K562 (cell line): ENCODE data around the gene SH3GL3. TPM values are rescaled to one million over a fixed set of nuclear protein-coding genes. Genes with fewer than 3 reads are reported as not detected.

ENCODE experiments used
- ATAC-seq: fragments of 200-7000 bp; cut with Tn5 transposase; 3 replicates; pipeline ENCODE4 v1.9.1; 2020; ENCODE audit warnings: moderate library complexity
- BruUV-seq: library from RNA; stranded (reverse); fragments of 400-500 nt; replicated peaks from 2 replicates; lab custom pipeline; 2021; lab: Mats Ljungman, UMichigan
- CTCF ChIA-PET: fragments of 300-600 bp; formaldehyde crosslinking; extraction: SDS; loops from one replicate; lab custom pipeline; 2021; ENCODE audit warnings: low intra/inter-chr PET ratio; lab: Yijun Ruan, JAX
- POLR2A ChIA-PET: fragments of 300-600, 350-650 bp; sonication (Branson Sonifier 250); formaldehyde crosslinking; extraction: SDS; loops from one replicate; lab custom pipeline; 2021; ENCODE audit warnings: antibody characterized with exemption, inconsistent platforms; lab: Yijun Ruan, JAX
- DNase-seq, 4 experiments: peaks; one replicate each; pipeline versions ENCODE4 v3.0.0 to v3.0.0-alpha.2; 2011 to 2018; ENCODE audit warnings: low spot score in 3 of 4, mixed read lengths in 3 of 4; ENCODE audit errors: extremely low read depth in 1 of 4
- FAIRE-seq: peaks from 2 replicates; lab custom pipeline; 2011; peaks lifted over from hg19 to GRCh38; lab: Jason Lieb, UNC
- H2AFZ ChIP-seq: 2 replicates; pipeline ENCODE4 v1.6.0; 2011; ENCODE audit warnings: low read depth, low read length, control low read depth, inconsistent platforms
- H3K27ac ChIP-seq: fragments of 200-600 bp; 3 replicates; pipeline ENCODE4 v1.8.0; 2011; ENCODE audit warnings: low read depth, mild to moderate bottlenecking, control low read depth, inconsistent platforms, low read length, moderate library complexity, mixed read lengths; ENCODE audit errors: extremely low read depth
- H3K27me3 ChIP-seq, 2 experiments: fragments of 300-600 bp in 1 of 2; 2 replicates in 1 of 2; 3 replicates in 1 of 2; pipeline versions ENCODE4 v1.6.0 to v1.8.0; 2011; ENCODE audit warnings: inconsistent platforms in 2 of 2, low read length in 2 of 2, mild to moderate bottlenecking in 1 of 2, mixed read lengths in 1 of 2, moderate library complexity in 1 of 2; ENCODE audit not compliant: control insufficient read depth in 2 of 2, insufficient read depth in 2 of 2
- H3K36me3 ChIP-seq: fragments of 300-600 bp; 3 replicates; pipeline ENCODE4 v1.8.0; 2011; ENCODE audit warnings: mild to moderate bottlenecking, low read length, inconsistent platforms; ENCODE audit not compliant: control insufficient read depth, insufficient read depth
- H3K4me1 ChIP-seq, 2 experiments: fragments of 200-600 bp in 1 of 2; replicated peaks in 1 of 2; 2 replicates in 1 of 2; 3 replicates in 1 of 2; pipeline versions ENCODE4 v1.5.1 to v1.8.0; 2011; ENCODE audit warnings: inconsistent platforms in 2 of 2, low read length in 2 of 2, mild to moderate bottlenecking in 1 of 2, mixed read lengths in 1 of 2, moderate library complexity in 1 of 2; ENCODE audit not compliant: control insufficient read depth in 2 of 2, insufficient read depth in 2 of 2
- H3K4me2 ChIP-seq: 2 replicates; pipeline ENCODE4 v1.6.1; 2011; ENCODE audit warnings: low read length, control low read depth, inconsistent platforms, mixed read lengths; ENCODE audit not compliant: insufficient read depth
- H3K4me3 ChIP-seq: fragments of 200-600 bp; sonication (generic), shearing (Covaris generic); 2 replicates; pipeline ENCODE4 v1.5.1; 2016; ENCODE audit warnings: control low read depth, inconsistent platforms
- H3K79me2 ChIP-seq: fragments of 200-600 bp; 3 replicates; pipeline ENCODE4 v1.8.0; 2011; ENCODE audit warnings: low read length, inconsistent platforms; ENCODE audit not compliant: control insufficient read depth, insufficient read depth
- H3K9ac ChIP-seq, 2 experiments: 2 replicates each; pipeline versions ENCODE4 v1.6.0 to v1.6.1; 2011; ENCODE audit warnings: low read depth in 2 of 2, low read length in 2 of 2, control low read depth in 1 of 2, inconsistent platforms in 1 of 2, mild to moderate bottlenecking in 1 of 2, mixed read lengths in 1 of 2; ENCODE audit not compliant: insufficient read depth in 1 of 2
- H3K9me1 ChIP-seq: one replicate; pipeline ENCODE4 v1.6.0; 2011; ENCODE audit warnings: inconsistent platforms, mild to moderate bottlenecking, low read length, moderate library complexity; ENCODE audit not compliant: control insufficient read depth, insufficient read depth
- H3K9me3 ChIP-seq: replicated peaks from 2 replicates; pipeline ENCODE4 v1.5.1; 2011; ENCODE audit warnings: low read depth, low read length, inconsistent platforms; ENCODE audit not compliant: control insufficient read depth, insufficient read depth
- H4K20me1 ChIP-seq: replicated peaks from 2 replicates; pipeline ENCODE4 v1.6.1; 2011; ENCODE audit warnings: low read length, inconsistent platforms, mixed read lengths; ENCODE audit not compliant: control insufficient read depth, insufficient read depth
- HMG20B ChIP-seq: fragments of 250-450 bp; sonication (Bioruptor Pico); IDR thresholded peaks from 2 replicates; pipeline ENCODE4 v1.5.0; 2021; ENCODE audit warnings: mild to moderate bottlenecking
- IRF2 ChIP-seq: sonication (generic); formaldehyde crosslinking; IDR thresholded peaks from 2 replicates; pipeline ENCODE4 v1.8.1; 2022; ENCODE audit warnings: mild to moderate bottlenecking, missing genetic modification reagents
- KAT2B ChIP-seq: IDR thresholded peaks from one replicate; pipeline ENCODE4 v1.6.1; 2012; ENCODE audit warnings: low read depth, mild to moderate bottlenecking, control low read depth, inconsistent platforms, low read length, moderate library complexity
- MYC ChIP-seq, 2 experiments: fragments of 250-450 bp in 1 of 2; sonication (Bioruptor Pico) in 1 of 2; IDR thresholded peaks; 2 replicates each; pipeline versions ENCODE4 v1.5.1 to v1.6.1; 2012 to 2021; ENCODE audit warnings: low read depth in 2 of 2, borderline replicate concordance in 1 of 2, improper control_type of control experiment in 1 of 2, low read length in 1 of 2, mild to moderate bottlenecking in 1 of 2, moderate library complexity in 1 of 2
- NFIC ChIP-seq: fragments of 450-650 bp; IDR thresholded peaks from 2 replicates; pipeline ENCODE4 v1.6.1; 2017; ENCODE audit warnings: mild to moderate bottlenecking, inconsistent platforms
- NFYB ChIP-seq: IDR thresholded peaks from 2 replicates; pipeline ENCODE4 v1.6.1; 2011; ENCODE audit warnings: mild to moderate bottlenecking, moderate library complexity; ENCODE audit not compliant: insufficient read length; ENCODE audit errors: extremely low read depth
- NUFIP1 ChIP-seq: fragments of 450-650 bp; IDR thresholded peaks from 2 replicates; pipeline ENCODE4 v1.6.1; 2018; ENCODE audit not compliant: partially characterized antibody
- PTTG1 ChIP-seq: fragments of 450-650 bp; IDR thresholded peaks from 2 replicates; pipeline ENCODE4 v1.6.1; 2016; ENCODE audit warnings: low read depth, mild to moderate bottlenecking, missing genetic modification characterization, missing compliant biosample characterization
- RBM14 ChIP-seq: fragments of 200-400 bp; formaldehyde crosslinking; IDR thresholded peaks from 2 replicates; pipeline ENCODE4 v1.6.1; 2018; ENCODE audit warnings: low read depth, mild to moderate bottlenecking, low read length, moderate library complexity, borderline replicate concordance; ENCODE audit not compliant: insufficient read depth
- RBM25 ChIP-seq: fragments of 200-400 bp; formaldehyde crosslinking; IDR thresholded peaks from 2 replicates; pipeline ENCODE4 v1.6.1; 2018; ENCODE audit warnings: low read length, low read depth, moderate library complexity; ENCODE audit not compliant: severe bottlenecking
- RBM34 ChIP-seq: fragments of 200-400 bp; formaldehyde crosslinking; IDR thresholded peaks from 2 replicates; pipeline ENCODE4 v1.6.1; 2018; ENCODE audit warnings: low read length, borderline replicate concordance; ENCODE audit not compliant: insufficient read depth
- SIRT6 ChIP-seq: IDR thresholded peaks from one replicate; pipeline ENCODE4 v1.6.1; 2012; ENCODE audit warnings: low read depth, mild to moderate bottlenecking, control low read depth, inconsistent platforms, low read length, moderate library complexity
- SRSF9 ChIP-seq: fragments of 200-400 bp; formaldehyde crosslinking; IDR thresholded peaks from 2 replicates; pipeline ENCODE4 v1.6.1; 2017; ENCODE audit warnings: low read depth, low read length, borderline replicate concordance
- in situ Hi-C: fragments of 300-500 bp; cut with MboI; formaldehyde crosslinking; loops from 4 replicates; pipeline ENCODE4 v1.15.0; 2018; ENCODE audit warnings: inconsistent platforms, mixed read lengths
- intact Hi-C: fragments of 100-400 bp; cut with micrococcal nuclease; formaldehyde crosslinking; loops from 2 replicates; pipeline ENCODE4 v1.14.2; 2022
- polyA plus RNA-seq, 8 experiments: library from polyadenylated mRNA; depleted of rRNA in 4 of 8; stranded (reverse) in 5 of 8; unstranded in 3 of 8; fragments of >200 nt; fragmentation: Nextera tagmentation in 2 of 8; fragmentation: Illumina TruSeq in 1 of 8; extraction: Ambion mirVana in 2 of 8; extraction: Trizol in 1 of 8; gene quantifications; 2 replicates each; pipeline versions ENCODE4 v1.2.1 to v1.2.3, GENCODE V29; 2011 to 2014; ENCODE audit warnings: inconsistent platforms in 1 of 8, missing spikeins in 1 of 8
- total RNA-seq, 7 experiments: library from RNA; depleted of rRNA in 6 of 7; stranded (reverse); fragments of >200 nt in 6 of 7; fragmentation: Illumina TruSeq in 2 of 7; extraction: Trizol in 2 of 7; gene quantifications; 2 replicates each; pipeline versions ENCODE4 v1.2.1 to v1.2.3, GENCODE V29; 2011 to 2021; ENCODE audit warnings: low replicate concordance in 1 of 7
- TF ChIP-seq, protein P1 (sequence below): fragments of 450-650 bp; IDR thresholded peaks from 2 replicates; pipeline ENCODE4 v1.6.1; 2016; ENCODE audit warnings: low read depth, mild to moderate bottlenecking, moderate library complexity
- TF ChIP-seq, protein P2 (sequence below): fragments of 250-450 bp; sonication (Bioruptor Pico); IDR thresholded peaks from 2 replicates; pipeline ENCODE4 v1.4.0; 2020; ENCODE audit warnings: mild to moderate bottlenecking, moderate library complexity
- TF ChIP-seq, protein P3 (sequence below): fragments of 450-650 bp; formaldehyde crosslinking; IDR thresholded peaks from 2 replicates; pipeline ENCODE4 v1.4.0; 2022; ENCODE audit warnings: missing genetic modification characterization
- TF ChIP-seq, protein P4 (sequence below): fragments of 450-650 bp; IDR thresholded peaks from 2 replicates; pipeline ENCODE4 v1.6.1; 2016; ENCODE audit warnings: missing biosample characterization, missing genetic modification characterization
- TF ChIP-seq, protein P5 (sequence below): fragments of 450-650 bp; formaldehyde crosslinking; conservative IDR thresholded peaks from 2 replicates; pipeline ENCODE4 v1.4.0; 2022; ENCODE audit warnings: mild to moderate bottlenecking, missing genetic modification characterization

Gene SH3GL3
- total and polyA plus RNA-seq, 9 of the 15 experiments (the other 6 are each of a cell fraction or from before 2014, with no cell fraction given) = 3.9 to 16.0 (median 9.7) TPM

DNA sequence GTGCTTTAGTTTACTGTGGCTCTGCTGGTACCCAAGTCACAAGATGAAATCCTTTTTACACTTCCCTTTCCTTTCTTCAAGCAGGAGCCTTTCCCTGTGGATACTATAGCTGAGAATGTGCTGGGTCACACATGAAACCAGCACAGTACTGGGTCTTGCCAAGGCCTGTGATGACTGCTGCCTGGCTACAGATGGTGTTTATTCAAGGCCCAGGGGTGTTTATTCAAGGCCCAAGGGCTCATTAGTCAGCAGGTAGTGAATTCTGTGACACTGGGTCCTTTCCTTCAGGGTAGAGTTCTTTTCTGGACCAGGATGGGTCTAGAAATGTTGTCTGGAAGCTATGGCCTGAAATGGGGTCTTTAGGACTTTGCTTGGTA, 99.4 kb downstream of the SH3GL3 start:
- Histone ChIP-seq H3K4me3 (no peak overlapping the region), H3K79me2 (no peaks in the 10 kb centered on the region; the same call in 2 of the 3 replicates), H3K9me3 (no peaks in the 10 kb centered on the region), H3K36me3 (no peaks in the 10 kb centered on the region), H3K4me1 (peaks cover 0 to 7% of the 10 kb centered on the region in 2 experiments; a peak in 2 of 5 replicates), H3K9me1 (no peaks in the 10 kb centered on the region), H4K20me1 (no peaks in the 10 kb centered on the region; the same call in 1 of the 2 replicates), H3K27ac (no peak overlapping the region), H3K9ac (no peak overlapping the region), H2AFZ (no peak overlapping the region), H3K27me3 (no peaks in the 10 kb centered on the region), H3K4me2 (no peak overlapping the region)
- intact Hi-C loops (no loop called here), in situ Hi-C loops (no loop called here)
- POLR2A ChIA-PET = no interaction called here
- BruUV-seq = no TSS peak
- CTCF ChIA-PET = no interaction called here
- ATAC-seq (no peak), FAIRE-seq (no peak), DNase-seq (no peak)
- no peak for TF ChIP-seq SIRT6
- TF ChIP-seq KAT2B = no peak
- TF ChIP-seq, protein P1, sequence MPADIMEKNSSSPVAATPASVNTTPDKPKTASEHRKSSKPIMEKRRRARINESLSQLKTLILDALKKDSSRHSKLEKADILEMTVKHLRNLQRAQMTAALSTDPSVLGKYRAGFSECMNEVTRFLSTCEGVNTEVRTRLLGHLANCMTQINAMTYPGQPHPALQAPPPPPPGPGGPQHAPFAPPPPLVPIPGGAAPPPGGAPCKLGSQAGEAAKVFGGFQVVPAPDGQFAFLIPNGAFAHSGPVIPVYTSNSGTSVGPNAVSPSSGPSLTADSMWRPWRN = no peak
- TF ChIP-seq RBM34 = no peak
- TF ChIP-seq MYC (IDR thresholded peaks at IDR 0.05; ENCODE audit: low read depth, low read length) = no peak
- TF ChIP-seq MYC (CRISPR knock-in tag; IDR thresholded peaks at IDR 0.05; ENCODE audit: borderline replicate concordance, low read depth) = no peak
- TF ChIP-seq IRF2 (CRISPR knock-in tag) = no peak
- TF ChIP-seq, protein P2, sequence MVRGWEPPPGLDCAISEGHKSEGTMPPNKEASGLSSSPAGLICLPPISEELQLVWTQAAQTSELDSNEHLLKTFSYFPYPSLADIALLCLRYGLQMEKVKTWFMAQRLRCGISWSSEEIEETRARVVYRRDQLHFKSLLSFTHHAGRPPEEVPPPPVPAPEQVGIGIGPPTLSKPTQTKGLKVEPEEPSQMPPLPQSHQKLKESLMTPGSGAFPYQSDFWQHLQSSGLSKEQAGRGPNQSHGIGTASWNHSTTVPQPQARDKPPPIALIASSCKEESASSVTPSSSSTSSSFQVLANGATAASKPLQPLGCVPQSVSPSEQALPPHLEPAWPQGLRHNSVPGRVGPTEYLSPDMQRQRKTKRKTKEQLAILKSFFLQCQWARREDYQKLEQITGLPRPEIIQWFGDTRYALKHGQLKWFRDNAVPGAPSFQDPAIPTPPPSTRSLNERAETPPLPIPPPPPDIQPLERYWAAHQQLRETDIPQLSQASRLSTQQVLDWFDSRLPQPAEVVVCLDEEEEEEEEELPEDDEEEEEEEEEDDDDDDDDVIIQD (CRISPR knock-in tag) = no peak
- TF ChIP-seq HMG20B (CRISPR knock-in tag) = no peak
- TF ChIP-seq, protein P3, sequence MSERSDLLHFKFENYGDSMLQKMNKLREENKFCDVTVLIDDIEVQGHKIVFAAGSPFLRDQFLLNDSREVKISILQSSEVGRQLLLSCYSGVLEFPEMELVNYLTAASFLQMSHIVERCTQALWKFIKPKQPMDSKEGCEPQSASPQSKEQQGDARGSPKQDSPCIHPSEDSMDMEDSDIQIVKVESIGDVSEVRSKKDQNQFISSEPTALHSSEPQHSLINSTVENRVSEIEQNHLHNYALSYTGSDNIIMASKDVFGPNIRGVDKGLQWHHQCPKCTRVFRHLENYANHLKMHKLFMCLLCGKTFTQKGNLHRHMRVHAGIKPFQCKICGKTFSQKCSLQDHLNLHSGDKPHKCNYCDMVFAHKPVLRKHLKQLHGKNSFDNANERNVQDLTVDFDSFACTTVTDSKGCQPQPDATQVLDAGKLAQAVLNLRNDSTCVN (CRISPR knock-in tag) = no peak
- TF ChIP-seq, protein P4, sequence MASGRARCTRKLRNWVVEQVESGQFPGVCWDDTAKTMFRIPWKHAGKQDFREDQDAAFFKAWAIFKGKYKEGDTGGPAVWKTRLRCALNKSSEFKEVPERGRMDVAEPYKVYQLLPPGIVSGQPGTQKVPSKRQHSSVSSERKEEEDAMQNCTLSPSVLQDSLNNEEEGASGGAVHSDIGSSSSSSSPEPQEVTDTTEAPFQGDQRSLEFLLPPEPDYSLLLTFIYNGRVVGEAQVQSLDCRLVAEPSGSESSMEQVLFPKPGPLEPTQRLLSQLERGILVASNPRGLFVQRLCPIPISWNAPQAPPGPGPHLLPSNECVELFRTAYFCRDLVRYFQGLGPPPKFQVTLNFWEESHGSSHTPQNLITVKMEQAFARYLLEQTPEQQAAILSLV (tag) = no peak
- no peak for TF ChIP-seq NFIC
- TF ChIP-seq, protein P5, sequence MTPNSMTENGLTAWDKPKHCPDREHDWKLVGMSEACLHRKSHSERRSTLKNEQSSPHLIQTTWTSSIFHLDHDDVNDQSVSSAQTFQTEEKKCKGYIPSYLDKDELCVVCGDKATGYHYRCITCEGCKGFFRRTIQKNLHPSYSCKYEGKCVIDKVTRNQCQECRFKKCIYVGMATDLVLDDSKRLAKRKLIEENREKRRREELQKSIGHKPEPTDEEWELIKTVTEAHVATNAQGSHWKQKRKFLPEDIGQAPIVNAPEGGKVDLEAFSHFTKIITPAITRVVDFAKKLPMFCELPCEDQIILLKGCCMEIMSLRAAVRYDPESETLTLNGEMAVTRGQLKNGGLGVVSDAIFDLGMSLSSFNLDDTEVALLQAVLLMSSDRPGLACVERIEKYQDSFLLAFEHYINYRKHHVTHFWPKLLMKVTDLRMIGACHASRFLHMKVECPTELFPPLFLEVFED (CRISPR knock-in tag) = no peak
- no peak for TF ChIP-seq SRSF9
- no peak for TF ChIP-seq NFYB
- no peak for TF ChIP-seq PTTG1 (tag)
- TF ChIP-seq RBM25 = no peak
- TF ChIP-seq RBM14 = no peak
- no peak for TF ChIP-seq NUFIP1
